ENCODE data around the gene GNAI2.
A peak's percentile ranks its signal among the peaks of the same experiment; 100 is the strongest.
"Not testable (repeated sequence)": the region's sequence is repeated elsewhere in the genome, so short reads cannot be mapped to it uniquely, and the experiment has no call there.

The GNAI2 gene

GRCh38 chr3:50227390-50228183, 8.4 kb upstream of the GNAI2 start:
- peak; percentile 87 for DNase-seq

GRCh38 chr3:50228184-50228763, 7.7 kb upstream of the GNAI2 start:
- not testable (repeated sequence) for DNase-seq

GRCh38 chr3:50229490-50229889, 6.5 kb upstream of the GNAI2 start:
- DNase-seq, result no peak

- DNase-seq, result no peak
Measured at GRCh38 chr3:50230104-50230793, 5.8 kb upstream of the GNAI2 start.

- no peak for DNase-seq
Measured at GRCh38 chr3:50230794-50231125, 5.2 kb upstream of the GNAI2 start.

- DNase-seq, result no peak
Measured at GRCh38 chr3:50231581-50231980, 4.4 kb upstream of the GNAI2 start.

GRCh38 chr3:50232303-50232702, 3.7 kb upstream of the GNAI2 start:
- no peak for DNase-seq

GRCh38 chr3:50233176-50233575, 2.8 kb upstream of the GNAI2 start:
- DNase-seq, result no peak

- no peak for DNase-seq
Measured at GRCh38 chr3:50236484-50237132, 604 bp downstream of the GNAI2 start.

- peak; percentile 27 for DNase-seq
Measured at GRCh38 chr3:50237133-50237651, 1.2 kb downstream of the GNAI2 start.

- peak; percentile 89 for DNase-seq
Measured at GRCh38 chr3:50237754-50238548, 1.9 kb downstream of the GNAI2 start.

- DNase-seq, result peak; percentile 26
Measured at GRCh38 chr3:50238549-50239026, 2.6 kb downstream of the GNAI2 start.

- no peak for DNase-seq
Measured at GRCh38 chr3:50239649-50240048, 3.6 kb downstream of the GNAI2 start.

GRCh38 chr3:50241163-50241562, 5.2 kb downstream of the GNAI2 start:
- DNase-seq, result no peak

GRCh38 chr3:50241713-50242380, 5.8 kb downstream of the GNAI2 start:
- no peak for DNase-seq

GRCh38 chr3:50242381-50242770, 6.4 kb downstream of the GNAI2 start:
- no peak for DNase-seq

GRCh38 chr3:50242851-50243542, 7.0 kb downstream of the GNAI2 start:
- DNase-seq, result peak; percentile 60

- no peak for DNase-seq
Measured at GRCh38 chr3:50243543-50243895, 7.5 kb downstream of the GNAI2 start.

- DNase-seq, result not testable (repeated sequence)
Measured at GRCh38 chr3:50244813-50245212, 8.8 kb downstream of the GNAI2 start.

GRCh38 chr3:50245251-50245745, 9.3 kb downstream of the GNAI2 start:
- DNase-seq, result no peak

Measured in stimulated activated CD4-positive, alpha-beta T cell treated with anti-CD3 and anti-CD28 coated beads, Interleukin-4, amount 100 ng/mL, for 24 hours (primary cell).